HG03159 (cell line): ENCODE data around the gene LYRM1.
"Not testable (repeated sequence)": the region's sequence is repeated elsewhere in the genome, so short reads cannot be mapped to it uniquely, and the experiment has no call there.

ENCODE experiments used
- ATAC-seq: cut with Tn5 transposase; IDR thresholded peaks from one replicate; pipeline ENCODE4 v1.9.1; 2021; ENCODE audit warnings: mild to moderate bottlenecking, moderate library complexity; ENCODE audit not compliant: unreplicated experiment

LYRM1 gene

GRCh38 chr16:20901436-20902112 is 1.0 kb downstream of the LYRM1 start:
- ATAC-seq, result no peak

GRCh38 chr16:20902426-20902825 is 1.9 kb downstream of the LYRM1 start:
- ATAC-seq, result no peak

GRCh38 chr16:20903116-20903898 is 2.7 kb downstream of the LYRM1 start:
- ATAC-seq, result no peak

- no peak for ATAC-seq
Measured at GRCh38 chr16:20903899-20904506, 3.4 kb downstream of the LYRM1 start.

- no peak for ATAC-seq
Measured at GRCh38 chr16:20904507-20905081, 4.0 kb downstream of the LYRM1 start.

GRCh38 chr16:20905576-20905975 is 5.0 kb downstream of the LYRM1 start:
- no peak for ATAC-seq

GRCh38 chr16:20906341-20907255 is 6.0 kb downstream of the LYRM1 start:
- ATAC-seq, result no peak

- no peak for ATAC-seq
Measured at GRCh38 chr16:20910781-20911321, 10.3 kb downstream of the LYRM1 start.

- no peak for ATAC-seq
Measured at GRCh38 chr16:20911361-20911760, 10.8 kb downstream of the LYRM1 start.

- ATAC-seq, result no peak
Measured at GRCh38 chr16:20916289-20916688, 15.7 kb downstream of the LYRM1 start.

- no peak for ATAC-seq
Measured at GRCh38 chr16:20916942-20917341, 16.4 kb downstream of the LYRM1 start.

GRCh38 chr16:20918486-20919239 is 18.1 kb downstream of the LYRM1 start:
- no peak for ATAC-seq

- ATAC-seq, result no peak
Measured at GRCh38 chr16:20920091-20920490, 19.5 kb downstream of the LYRM1 start.

GRCh38 chr16:20920799-20921198 is 20.2 kb downstream of the LYRM1 start:
- no peak for ATAC-seq

GRCh38 chr16:20923876-20924275 is 23.3 kb downstream of the LYRM1 start:
- no peak for ATAC-seq

- no peak for ATAC-seq
Measured at GRCh38 chr16:20925751-20926150, 25.2 kb downstream of the LYRM1 start.

- ATAC-seq, result no peak
Measured at GRCh38 chr16:20928774-20929411, 28.3 kb downstream of the LYRM1 start.

- not testable (repeated sequence) for ATAC-seq
Measured at GRCh38 chr16:20929676-20930364, 29.2 kb downstream of the LYRM1 start.

- ATAC-seq, result no peak
Measured at GRCh38 chr16:20930365-20930690, 29.8 kb downstream of the LYRM1 start.
